A549 (cell line): ENCODE measurements around the gene DSCAML1. TPM values are rescaled to one million over a fixed set of nuclear protein-coding genes. Genes with fewer than 3 reads are reported as not detected.
"Not testable (repeated sequence)": the region's sequence is repeated elsewhere in the genome, so short reads cannot be mapped to it uniquely, and the experiment has no call there.

Source experiments
- ATAC-seq, 2 experiments: fragments of 200-7000 bp in 1 of 2; fragments of >200 bp in 1 of 2; cut with Nextera tagmentation in 1 of 2; cut with Tn5 transposase in 1 of 2; 3 replicates each; pipeline versions ENCODE4 v1.8.0 to v1.9.1; 2018 to 2020; ENCODE audit warnings: mild to moderate bottlenecking in 1 of 2, moderate library complexity in 1 of 2
- CTCF ChIA-PET: fragments of 300-600 bp; sonication (Branson Sonifier 250); formaldehyde crosslinking; extraction: SDS; loops from one replicate; lab custom pipeline; 2021; ENCODE audit warnings: antibody characterized with exemption, inconsistent platforms; lab: Yijun Ruan, JAX
- POLR2A ChIA-PET: fragments of 350-600 bp; formaldehyde crosslinking; extraction: SDS; loops from one replicate; lab custom pipeline; 2021; ENCODE audit warnings: antibody characterized with exemption, inconsistent platforms; lab: Yijun Ruan, JAX
- DNase-seq, 2 experiments: peaks; one replicate each; pipeline versions ENCODE4 v3.0.0 to v3.0.0-alpha.2; 2011 to 2016; ENCODE audit warnings: low read depth in 1 of 2, low spot score in 1 of 2
- FAIRE-seq: peaks from 2 replicates; lab custom pipeline; 2011; peaks lifted over from hg19 to GRCh38; lab: Jason Lieb, UNC
- H3K27ac ChIP-seq, 2 experiments: fragments of >200 bp; sonication (Bioruptor Twin); formaldehyde crosslinking; 3 replicates each; pipeline ENCODE4 v1.5.1; 2016 to 2017
- H3K4me1 ChIP-seq: fragments of >200 bp; sonication (Bioruptor Twin); formaldehyde crosslinking; 3 replicates; pipeline ENCODE4 v1.6.1; 2016
- H3K4me2 ChIP-seq: fragments of >200 bp; sonication (Bioruptor Twin); formaldehyde crosslinking; 3 replicates; pipeline ENCODE4 v1.6.1; 2016
- H3K4me3 ChIP-seq: fragments of >200 bp; sonication (Bioruptor Twin); formaldehyde crosslinking; 3 replicates; pipeline ENCODE4 v1.5.1; 2016
- H3K9me3 ChIP-seq: fragments of >200 bp; sonication (Bioruptor Twin); formaldehyde crosslinking; 3 replicates; pipeline ENCODE4 v1.6.1; 2016
- BCL3 ChIP-seq: fragments of >200 bp; sonication (Bioruptor Twin); formaldehyde crosslinking; IDR thresholded peaks from 3 replicates; pipeline ENCODE4 v1.6.1; 2016
- CBX2 ChIP-seq: fragments of 200-600 bp; sonication (generic); IDR thresholded peaks from 2 replicates; pipeline ENCODE4 v1.6.1; 2016; ENCODE audit warnings: low read depth, mild to moderate bottlenecking, borderline replicate concordance
- CEBPB ChIP-seq, 2 experiments: fragments of >200 bp in 1 of 2; sonication (Bioruptor Twin) in 1 of 2; formaldehyde crosslinking in 1 of 2; IDR thresholded peaks; 2 replicates each; pipeline ENCODE4 v1.6.1; 2012 to 2016
- CHD2 ChIP-seq: fragments of 150-350 bp; IDR thresholded peaks from 2 replicates; pipeline ENCODE4 v1.6.1; 2014; ENCODE audit warnings: low read length; ENCODE audit not compliant: partially characterized antibody
- CTCF ChIP-seq: fragments of >200 bp; sonication (Bioruptor Twin); formaldehyde crosslinking; IDR thresholded peaks from 3 replicates; pipeline ENCODE4 v1.5.1; 2016
- ESRRA ChIP-seq: fragments of 150-350 bp; IDR thresholded peaks from 2 replicates; pipeline ENCODE4 v1.6.1; 2014; ENCODE audit warnings: mild to moderate bottlenecking, low read length, borderline replicate concordance
- FOSB ChIP-seq: fragments of 250-450 bp; sonication (Bioruptor Pico); IDR thresholded peaks from 2 replicates; pipeline ENCODE4 v1.5.0; 2020; ENCODE audit warnings: mild to moderate bottlenecking, moderate library complexity
- FOSL2 ChIP-seq, 2 experiments: fragments of 450-650 bp in 1 of 2; fragments of >200 bp in 1 of 2; sonication (Bioruptor Twin) in 1 of 2; formaldehyde crosslinking; IDR thresholded peaks; 2 replicates each; pipeline versions ENCODE4 v1.5.0 to v1.6.1; 2016 to 2020; ENCODE audit warnings: mild to moderate bottlenecking in 1 of 2, moderate library complexity in 1 of 2
- FOXS1 ChIP-seq: fragments of 250-450 bp; sonication (Bioruptor Pico); IDR thresholded peaks from 2 replicates; pipeline ENCODE4 v1.5.0; 2020; ENCODE audit warnings: mild to moderate bottlenecking, moderate library complexity
- JUNB ChIP-seq: fragments of >200 bp; sonication (Bioruptor Twin); formaldehyde crosslinking; IDR thresholded peaks from 2 replicates; pipeline ENCODE4 v1.6.1; 2016
- MAFK ChIP-seq: fragments of 450-650 bp; IDR thresholded peaks from 2 replicates; pipeline ENCODE4 v1.6.1; 2014; ENCODE audit not compliant: partially characterized antibody
- NPAS2 ChIP-seq: fragments of 250-450 bp; sonication (Bioruptor Pico); IDR thresholded peaks from 2 replicates; pipeline ENCODE4 v1.8.0; 2022; ENCODE audit warnings: mild to moderate bottlenecking, moderate library complexity, borderline replicate concordance
- POLR2AphosphoS2 ChIP-seq: conservative IDR thresholded peaks from 2 replicates; pipeline ENCODE4 v1.6.1; 2012; ENCODE audit warnings: low read length, improper control_type of control experiment, inconsistent platforms
- RNF2 ChIP-seq: fragments of 200-600 bp; sonication (generic); IDR thresholded peaks from 2 replicates; pipeline ENCODE4 v1.6.1; 2016; ENCODE audit warnings: low read depth, mild to moderate bottlenecking, antibody characterized with exemption, moderate library complexity, borderline replicate concordance
- ZC3H11A ChIP-seq: fragments of 450-650 bp; IDR thresholded peaks from 2 replicates; pipeline ENCODE4 v1.6.1; 2014; ENCODE audit warnings: antibody characterized with exemption, mild to moderate bottlenecking
- ZSCAN20 ChIP-seq: fragments of 250-450 bp; sonication (Bioruptor Pico); IDR thresholded peaks from 2 replicates; pipeline ENCODE4 v1.8.0; 2022; ENCODE audit warnings: mild to moderate bottlenecking, moderate library complexity
- WGBS: methylation state at CpG from one replicate; pipeline ENCODE4 v1.1.6; 2017; ENCODE audit errors: missing lambda C conversion rate; 5-methylcytosine and 5-hydroxymethylcytosine counted together
- polyA plus RNA-seq, 4 experiments: library from polyadenylated mRNA; depleted of rRNA in 3 of 4; stranded (reverse); fragments of >200 nt; fragmentation: RNase III in 1 of 4; extraction: RNeasy Plus Mini Kit Qiagen cat#74134 plus additional on column Dnase treatment in 1 of 4; gene quantifications; 2 replicates in 3 of 4; 3 replicates in 1 of 4; pipeline ENCODE4 v1.2.3, GENCODE V29; 2011 to 2017
- TF ChIP-seq, protein P1 (sequence below): fragments of 200-600 bp; sonication (generic); IDR thresholded peaks from 2 replicates; pipeline ENCODE4 v1.6.1; 2016; ENCODE audit warnings: antibody characterized with exemption, mild to moderate bottlenecking, moderate library complexity
- TF ChIP-seq, protein P2 (sequence below): IDR thresholded peaks from 2 replicates; pipeline ENCODE4 v1.6.1; 2012; ENCODE audit warnings: low read depth, borderline replicate concordance

DSCAML1 gene
- polyA plus RNA-seq, 2 of the 4 experiments (the other 2 are of a cell fraction), result 0.12 to 0.31 TPM

DNA sequence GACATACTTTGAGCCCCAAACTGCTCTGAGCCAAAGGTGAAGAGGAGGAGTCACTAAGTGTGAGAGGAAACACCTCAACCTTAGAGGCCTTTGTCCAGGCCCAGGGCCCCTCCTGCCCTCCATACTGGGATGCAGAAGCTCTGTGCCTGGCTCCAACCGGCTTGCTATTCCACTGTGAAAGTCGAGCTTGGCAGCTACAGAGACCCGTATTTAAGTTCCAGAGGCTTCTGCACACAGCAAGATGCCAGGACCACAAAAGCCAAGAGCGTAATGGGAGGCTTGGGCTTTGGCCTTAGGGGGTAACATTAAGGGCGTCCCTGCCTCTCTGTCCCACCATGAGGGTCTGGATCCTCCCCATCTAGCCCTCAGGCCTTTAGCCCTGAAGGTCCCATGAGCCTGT is 31.9 kb downstream of the DSCAML1 start (continued):
- TF ChIP-seq CTCF (no peak), BCL3 (no peak), RNF2 (no peak), FOSB (CRISPR knock-in tag) (no peak)
- TF ChIP-seq, all 56 proteins: peak for 0

GRCh38 chr11:117763465-117763864 is 33.6 kb downstream of the DSCAML1 start:
- POLR2A ChIA-PET, H3K4me2 ChIP-seq, DNase-seq, ATAC-seq, H3K27ac ChIP-seq, H3K9me3 ChIP-seq, H3K4me3 ChIP-seq, FAIRE-seq, H3K4me1 ChIP-seq, CTCF ChIA-PET: not testable (repeated sequence)
- WGBS, result 93% methylated on average over 2 of the region's 5 CpGs

DNA sequence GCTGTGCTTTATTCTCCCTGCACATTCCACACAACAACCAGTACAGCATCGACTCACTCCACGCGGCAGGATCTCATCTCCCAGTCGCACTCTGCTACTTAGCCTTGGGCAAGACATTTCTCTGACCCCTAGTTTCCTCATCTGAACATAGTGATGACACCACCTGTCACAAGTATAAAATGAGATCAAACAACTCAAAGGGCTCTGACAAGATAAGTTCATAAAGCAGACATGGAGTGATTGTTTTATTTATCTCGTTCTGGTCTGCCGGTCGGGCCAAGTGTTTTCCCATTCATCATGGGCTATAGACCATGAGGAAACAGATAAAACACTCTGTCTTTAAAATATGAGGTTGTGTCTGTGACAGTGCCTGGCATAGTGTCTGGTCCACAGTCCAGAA is 35.0 kb downstream of the DSCAML1 start:
- FAIRE-seq, result no peak
- ChIA-PET POLR2A (no interaction called here), CTCF (no interaction called here)
- H3K9me3 ChIP-seq, result no peaks in the 10 kb centered on the region
- no peak for ATAC-seq
- TF ChIP-seq JUNB (no peak), CBX2 (no peak), FOXS1 (CRISPR knock-in tag) (no peak), ZC3H11A (no peak), FOSB (CRISPR knock-in tag) (no peak), ESRRA (no peak), CEBPB (IDR thresholded peaks at IDR 0.05) (no peak)
- TF ChIP-seq, protein P1, sequence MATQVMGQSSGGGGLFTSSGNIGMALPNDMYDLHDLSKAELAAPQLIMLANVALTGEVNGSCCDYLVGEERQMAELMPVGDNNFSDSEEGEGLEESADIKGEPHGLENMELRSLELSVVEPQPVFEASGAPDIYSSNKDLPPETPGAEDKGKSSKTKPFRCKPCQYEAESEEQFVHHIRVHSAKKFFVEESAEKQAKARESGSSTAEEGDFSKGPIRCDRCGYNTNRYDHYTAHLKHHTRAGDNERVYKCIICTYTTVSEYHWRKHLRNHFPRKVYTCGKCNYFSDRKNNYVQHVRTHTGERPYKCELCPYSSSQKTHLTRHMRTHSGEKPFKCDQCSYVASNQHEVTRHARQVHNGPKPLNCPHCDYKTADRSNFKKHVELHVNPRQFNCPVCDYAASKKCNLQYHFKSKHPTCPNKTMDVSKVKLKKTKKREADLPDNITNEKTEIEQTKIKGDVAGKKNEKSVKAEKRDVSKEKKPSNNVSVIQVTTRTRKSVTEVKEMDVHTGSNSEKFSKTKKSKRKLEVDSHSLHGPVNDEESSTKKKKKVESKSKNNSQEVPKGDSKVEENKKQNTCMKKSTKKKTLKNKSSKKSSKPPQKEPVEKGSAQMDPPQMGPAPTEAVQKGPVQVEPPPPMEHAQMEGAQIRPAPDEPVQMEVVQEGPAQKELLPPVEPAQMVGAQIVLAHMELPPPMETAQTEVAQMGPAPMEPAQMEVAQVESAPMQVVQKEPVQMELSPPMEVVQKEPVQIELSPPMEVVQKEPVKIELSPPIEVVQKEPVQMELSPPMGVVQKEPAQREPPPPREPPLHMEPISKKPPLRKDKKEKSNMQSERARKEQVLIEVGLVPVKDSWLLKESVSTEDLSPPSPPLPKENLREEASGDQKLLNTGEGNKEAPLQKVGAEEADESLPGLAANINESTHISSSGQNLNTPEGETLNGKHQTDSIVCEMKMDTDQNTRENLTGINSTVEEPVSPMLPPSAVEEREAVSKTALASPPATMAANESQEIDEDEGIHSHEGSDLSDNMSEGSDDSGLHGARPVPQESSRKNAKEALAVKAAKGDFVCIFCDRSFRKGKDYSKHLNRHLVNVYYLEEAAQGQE, result no peak
- TF ChIP-seq, protein P2, sequence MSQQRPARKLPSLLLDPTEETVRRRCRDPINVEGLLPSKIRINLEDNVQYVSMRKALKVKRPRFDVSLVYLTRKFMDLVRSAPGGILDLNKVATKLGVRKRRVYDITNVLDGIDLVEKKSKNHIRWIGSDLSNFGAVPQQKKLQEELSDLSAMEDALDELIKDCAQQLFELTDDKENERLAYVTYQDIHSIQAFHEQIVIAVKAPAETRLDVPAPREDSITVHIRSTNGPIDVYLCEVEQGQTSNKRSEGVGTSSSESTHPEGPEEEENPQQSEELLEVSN, result no peak
- H3K4me3 ChIP-seq, result no peak overlapping the region
- H3K4me1 ChIP-seq, result no peaks in the 10 kb centered on the region
- no peak overlapping the region for H3K27ac ChIP-seq
- no peak overlapping the region for H3K4me2 ChIP-seq
- 64% methylated on average over 7 of the region's 7 CpGs for WGBS
- DNase-seq, result no peak

DNA sequence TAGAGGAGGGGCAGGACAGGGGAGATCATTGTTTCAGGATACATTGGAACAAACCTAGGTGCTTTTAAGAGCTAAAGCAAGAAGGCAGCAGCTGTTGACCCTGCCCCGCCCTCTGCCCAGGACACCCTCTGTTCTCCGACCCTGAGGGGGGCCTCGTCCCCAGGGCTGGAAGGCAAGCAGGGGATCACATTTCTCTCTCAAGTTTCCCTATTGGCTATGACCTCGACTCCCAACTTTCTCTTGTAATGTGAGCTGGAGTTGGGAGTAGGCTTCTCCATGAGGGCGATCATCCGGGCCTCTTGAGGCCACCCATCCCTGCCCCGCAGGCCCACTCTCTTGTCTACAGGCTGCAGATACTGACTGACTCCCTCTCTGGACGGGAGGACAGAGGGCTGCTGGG is 37.7 kb downstream of the DSCAML1 start:
- TF ChIP-seq FOSL2 (IDR thresholded peaks at IDR 0.05), result no peak
- TF ChIP-seq FOSL2 (CRISPR knock-in tag; IDR thresholded peaks at IDR 0.05), result no peak
- TF ChIP-seq NPAS2 (CRISPR knock-in tag), result no peak
- no peak for TF ChIP-seq MAFK
- no peak for TF ChIP-seq CHD2
- no peak for TF ChIP-seq POLR2AphosphoS2
- no peak for TF ChIP-seq ZSCAN20 (CRISPR knock-in tag)
- no peak for ATAC-seq
- Histone ChIP-seq H3K9me3 (no peaks in the 10 kb centered on the region), H3K4me1 (no peaks in the 10 kb centered on the region), H3K4me2 (no peak overlapping the region), H3K27ac (no peak overlapping the region), H3K4me3 (no peak overlapping the region)
- 66% methylated on average over 7 of the region's 8 CpGs for WGBS
- no peak for FAIRE-seq
- DNase-seq, result no peak
- ChIA-PET POLR2A (no interaction called here), CTCF (interaction anchor here (1.3 kb wide), 1 partner anchor 333 kb away, joined by 4 read pairs; no protein-coding TSS in a partner anchor)
